Measurements from ENCODE around the gene GRID1.

The GRID1 gene

DNA sequence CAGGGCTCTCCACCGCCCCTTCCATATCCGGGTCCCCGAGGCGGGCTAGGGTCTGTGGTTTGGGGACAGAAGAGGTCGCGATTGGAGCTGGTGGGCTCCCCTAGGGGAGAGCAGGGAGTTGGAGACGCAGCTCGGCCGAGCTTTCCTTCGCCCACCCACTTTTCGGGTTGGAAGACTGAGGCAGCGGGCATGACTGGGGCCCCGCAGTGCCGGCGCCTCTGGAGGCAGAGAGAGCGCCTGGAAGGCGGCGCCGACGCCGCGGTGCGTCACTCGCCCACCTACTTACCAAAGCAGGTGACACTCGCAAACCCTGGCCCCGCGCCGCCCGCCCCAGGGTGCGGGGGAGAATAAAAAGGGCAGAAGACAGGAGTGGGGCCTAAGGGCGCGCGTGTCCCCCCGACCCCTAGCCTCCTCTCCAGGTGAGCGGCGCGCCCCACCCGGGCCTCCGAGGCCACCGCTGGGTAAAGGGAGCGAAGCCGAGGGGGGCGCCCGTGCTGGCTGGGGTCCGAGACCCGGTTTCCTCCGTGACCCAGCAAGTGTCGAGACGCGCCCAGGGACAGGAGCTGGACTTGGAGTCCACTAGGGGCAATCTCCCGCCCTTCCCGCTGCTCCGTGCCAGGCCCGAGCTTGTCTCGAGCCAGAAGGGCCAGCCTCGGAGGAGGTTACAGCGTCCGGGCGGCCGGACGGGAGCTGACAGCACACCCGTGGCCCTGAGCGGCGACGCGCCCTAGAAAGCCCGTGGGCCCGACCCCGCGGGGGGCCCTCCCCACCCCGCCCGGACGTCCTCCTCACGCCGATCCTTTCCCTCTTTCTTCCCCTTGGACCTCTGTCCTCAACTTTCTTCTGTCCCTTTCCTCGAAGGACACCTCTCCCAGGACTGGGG lies 34.4 kb upstream of the GRID1 start:
- TF ChIP-seq GATA3 (IDR thresholded peaks at IDR 0.05; ENCODE audit: low read depth, low read length) (no peak), GATA2 (IDR thresholded peaks at IDR 0.05; ENCODE audit: low read depth, low read length) (no peak)

DNA sequence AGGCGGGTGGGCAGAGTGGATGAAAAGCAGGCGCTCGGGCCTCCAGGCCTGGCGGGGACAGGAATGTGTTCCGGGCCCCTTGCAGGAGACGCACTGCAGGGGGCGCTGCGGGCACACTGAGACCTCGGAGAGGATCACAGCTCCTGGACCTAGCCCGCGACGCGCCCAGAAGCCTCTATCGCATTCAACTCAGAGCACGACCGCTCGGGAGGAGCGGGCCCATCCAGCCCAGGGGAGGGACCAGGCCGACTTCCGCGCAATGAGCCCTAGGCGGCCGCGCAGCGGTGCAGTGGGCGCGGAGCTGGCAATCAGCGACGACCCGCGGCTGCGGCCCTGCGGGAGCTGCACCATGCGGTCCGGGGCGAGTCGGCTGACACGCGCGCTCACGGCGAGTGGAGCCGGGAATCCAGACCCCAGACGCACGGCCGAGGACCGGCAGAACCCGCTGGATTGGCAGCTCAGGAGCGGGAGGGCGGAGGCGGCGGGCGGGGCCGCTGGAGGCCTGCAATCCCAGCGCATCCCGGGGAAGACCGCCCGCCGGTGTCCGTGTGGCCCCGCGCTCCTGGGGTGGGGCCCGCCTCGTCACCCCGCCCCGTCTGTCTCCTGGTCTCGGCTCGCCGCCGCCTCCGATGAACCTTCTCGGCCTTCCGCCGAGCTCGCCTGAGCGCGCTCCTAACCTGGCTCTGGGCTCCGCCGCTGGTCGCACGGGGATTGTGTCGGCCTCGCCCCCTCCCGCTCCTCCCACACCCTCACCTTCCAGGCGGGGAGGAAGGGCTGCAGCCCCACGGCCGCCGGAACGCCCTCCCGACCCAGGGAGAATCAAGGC lies 33.5 kb upstream of the GRID1 start:
- TF ChIP-seq GATA3 (IDR thresholded peaks at IDR 0.05; ENCODE audit: low read depth, low read length) (no peak), GATA2 (IDR thresholded peaks at IDR 0.05; ENCODE audit: low read depth, low read length) (no peak)

DNA sequence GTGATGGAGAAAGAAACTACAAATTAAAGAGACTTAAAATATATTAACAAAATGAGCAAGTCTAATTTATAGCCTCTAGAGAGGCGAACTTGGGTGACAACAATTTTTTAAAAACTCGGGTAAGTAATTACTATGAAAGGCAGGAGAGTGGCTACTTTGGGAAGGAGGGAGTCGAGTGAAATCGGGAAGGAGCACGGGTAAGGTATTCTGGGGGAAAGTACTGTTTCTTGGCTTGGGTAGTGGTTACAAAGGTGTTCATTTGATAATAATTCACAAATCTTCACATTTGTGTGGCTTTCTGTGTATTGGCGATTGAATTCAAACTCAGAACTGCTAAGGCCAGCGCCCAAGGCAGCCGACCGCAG lies 32.9 kb upstream of the GRID1 start:
- TF ChIP-seq GATA2 (IDR thresholded peaks at IDR 0.05; ENCODE audit: low read depth, low read length) (no peak), GATA3 (IDR thresholded peaks at IDR 0.05; ENCODE audit: low read depth, low read length) (no peak)

DNA sequence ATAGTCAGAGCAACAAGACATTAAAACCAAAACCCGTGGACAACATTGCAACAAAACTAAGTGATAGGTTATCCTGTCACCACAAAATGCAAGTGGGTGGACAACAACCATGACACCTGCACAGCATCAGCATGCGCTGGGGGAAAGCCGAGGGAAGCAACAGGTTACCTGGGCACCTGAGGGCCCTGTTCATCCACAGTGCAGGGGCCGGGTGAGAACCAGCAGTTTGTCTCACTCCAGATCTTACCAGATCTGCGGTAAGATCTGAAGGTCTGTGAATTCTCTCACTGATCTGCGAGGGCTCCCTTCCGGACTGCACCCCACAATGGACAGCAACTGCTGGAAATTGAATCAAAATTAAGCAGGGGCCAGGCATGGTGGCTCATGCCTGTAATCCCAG lies 30.5 kb upstream of the GRID1 start:
- no peak for TF ChIP-seq GATA3 (IDR thresholded peaks at IDR 0.05; ENCODE audit: low read depth, low read length)
- TF ChIP-seq GATA2 (IDR thresholded peaks at IDR 0.05; ENCODE audit: low read depth, low read length) = no peak

DNA sequence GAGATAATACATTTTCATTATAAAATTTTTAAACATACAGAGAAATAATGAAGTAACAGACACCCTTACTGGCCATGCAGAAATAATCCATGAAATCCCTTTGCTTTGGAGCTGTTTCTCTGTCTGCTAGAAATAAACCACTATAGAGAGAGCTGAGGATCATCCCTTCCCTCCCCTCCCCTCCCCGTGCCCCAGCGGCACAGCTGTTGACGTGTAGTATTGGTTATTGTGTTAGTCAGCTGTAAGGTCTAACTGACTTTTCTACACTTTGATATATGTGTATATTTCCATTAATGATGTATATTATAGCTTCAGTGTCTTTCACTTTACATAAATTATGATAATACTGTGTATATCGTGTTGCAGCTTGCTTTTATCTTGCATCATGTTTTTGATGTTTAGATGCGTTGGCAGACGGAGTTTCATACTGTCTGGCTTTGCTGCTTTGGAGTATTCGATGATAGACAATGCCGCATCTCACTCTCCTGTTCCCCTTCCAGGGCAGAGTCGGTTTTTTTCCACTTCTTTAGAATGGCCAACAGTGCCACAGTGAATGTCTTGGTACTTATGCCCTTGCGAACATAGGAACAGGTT lies 27.4 kb upstream of the GRID1 start:
- TF ChIP-seq GATA3 (IDR thresholded peaks at IDR 0.05; ENCODE audit: low read depth, low read length) (no peak), GATA2 (IDR thresholded peaks at IDR 0.05; ENCODE audit: low read depth, low read length) (no peak)

DNA sequence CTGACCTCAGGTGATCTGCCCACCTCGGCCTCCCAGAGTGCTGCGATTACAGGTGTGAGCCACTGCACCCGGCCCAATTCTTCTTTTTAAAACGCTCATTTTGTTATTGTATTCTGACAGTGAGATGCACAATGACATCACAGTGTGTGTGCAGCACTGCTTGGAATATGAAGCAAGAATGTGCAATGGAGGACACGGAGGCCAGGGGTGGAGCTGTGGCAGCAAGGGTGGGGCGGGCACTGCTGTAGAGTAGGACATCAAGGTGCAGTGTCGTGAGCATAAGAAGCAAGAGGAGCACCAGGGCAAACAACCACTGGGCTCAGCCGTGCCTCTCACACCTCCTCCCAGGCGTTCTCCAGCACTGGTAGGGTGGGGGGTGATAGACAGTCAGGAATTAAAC lies 26.8 kb upstream of the GRID1 start:
- TF ChIP-seq GATA2 (IDR thresholded peaks at IDR 0.05; ENCODE audit: low read depth, low read length) (no peak), GATA3 (IDR thresholded peaks at IDR 0.05; ENCODE audit: low read depth, low read length) (no peak)

DNA sequence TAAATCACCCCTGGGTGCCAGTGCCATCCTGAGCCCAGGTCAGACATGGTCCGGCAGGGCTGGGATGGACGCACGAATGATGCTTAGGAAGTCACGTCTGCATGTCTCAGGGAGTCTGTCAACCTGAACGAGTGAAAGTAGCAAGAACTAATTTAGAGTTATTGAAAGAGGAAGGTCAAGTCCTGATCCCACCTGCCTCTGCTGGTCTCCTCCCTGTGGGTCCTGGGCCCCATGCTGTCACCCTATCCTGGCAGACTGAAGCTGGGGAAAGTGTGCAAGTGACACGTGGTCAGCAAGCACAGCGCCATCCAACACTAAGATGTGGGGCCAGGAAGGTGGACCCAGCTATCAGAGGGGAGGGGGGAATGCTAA lies 26.1 kb upstream of the GRID1 start:
- TF ChIP-seq GATA2 (IDR thresholded peaks at IDR 0.05; ENCODE audit: low read depth, low read length) = no peak
- TF ChIP-seq GATA3 (IDR thresholded peaks at IDR 0.05; ENCODE audit: low read depth, low read length) = no peak

DNA sequence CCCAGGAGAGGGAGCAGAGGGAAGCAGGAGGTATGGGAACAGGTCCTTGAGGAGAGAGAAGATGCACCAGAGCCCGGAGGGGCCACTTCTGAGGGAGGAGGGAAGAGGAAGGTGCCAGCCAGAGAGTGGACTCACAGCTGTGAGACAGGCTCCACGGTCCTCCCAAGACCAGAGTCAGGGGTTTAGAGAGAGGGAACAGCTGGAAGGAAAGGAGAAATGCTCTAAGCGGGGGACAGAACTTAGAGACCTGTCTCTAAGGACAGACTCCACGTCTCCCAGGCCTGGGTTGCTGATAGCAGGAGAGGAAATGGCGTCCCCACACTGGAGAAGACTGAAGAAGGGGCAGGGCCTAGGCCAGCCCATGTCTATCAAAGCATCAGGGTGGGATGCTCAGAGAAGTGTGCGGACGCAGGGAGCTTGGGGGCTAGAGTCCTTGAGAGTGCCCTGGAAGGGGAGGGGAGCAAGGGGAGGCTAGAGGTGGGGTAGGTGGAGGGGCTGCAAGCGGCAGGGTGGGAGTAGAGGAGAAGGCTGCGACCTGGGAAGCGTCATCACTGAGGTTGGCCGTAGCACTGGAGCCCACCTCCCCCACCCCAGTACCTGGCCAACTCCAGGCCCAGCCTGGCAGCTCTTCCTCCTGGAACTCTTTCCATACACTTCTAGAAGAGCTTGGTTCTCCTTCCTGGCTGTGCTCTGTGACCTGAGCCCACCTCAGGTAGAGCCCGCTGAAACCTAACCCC lies 25.6 kb upstream of the GRID1 start:
- TF ChIP-seq GATA3 (IDR thresholded peaks at IDR 0.05; ENCODE audit: low read depth, low read length) (no peak), GATA2 (IDR thresholded peaks at IDR 0.05; ENCODE audit: low read depth, low read length) (no peak)

DNA sequence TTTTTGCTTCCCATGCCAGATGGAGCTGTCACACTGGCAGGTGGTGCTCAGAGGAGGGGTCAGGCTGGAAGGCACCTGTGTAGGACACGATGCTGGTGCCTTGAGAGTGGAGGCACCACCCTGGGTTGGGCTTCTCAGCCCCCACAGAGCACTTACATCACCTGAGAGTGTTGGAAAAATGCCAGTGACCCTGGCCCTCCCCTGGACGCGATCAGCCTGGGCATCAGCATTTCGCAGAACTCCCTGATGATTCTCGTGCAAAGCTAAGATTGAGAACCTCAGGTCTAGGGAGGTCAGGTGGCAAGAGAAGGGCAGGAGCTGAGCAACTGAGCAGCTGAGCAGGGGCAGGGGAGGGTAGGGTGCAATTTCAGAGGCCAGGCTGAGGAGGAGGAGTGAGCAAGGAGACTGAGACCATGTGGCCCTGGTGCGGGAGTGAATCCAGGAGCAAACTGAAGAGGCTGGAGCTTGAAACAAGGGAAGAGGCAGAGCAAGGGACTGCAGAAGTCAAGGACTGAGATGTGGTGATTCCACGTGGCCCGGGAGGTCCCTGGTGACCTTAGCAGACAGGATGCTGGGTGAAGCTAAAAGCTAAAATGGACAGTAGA lies 24.7 kb upstream of the GRID1 start:
- TF ChIP-seq GATA2 (IDR thresholded peaks at IDR 0.05; ENCODE audit: low read depth, low read length) (no peak), GATA3 (IDR thresholded peaks at IDR 0.05; ENCODE audit: low read depth, low read length) (no peak)

DNA sequence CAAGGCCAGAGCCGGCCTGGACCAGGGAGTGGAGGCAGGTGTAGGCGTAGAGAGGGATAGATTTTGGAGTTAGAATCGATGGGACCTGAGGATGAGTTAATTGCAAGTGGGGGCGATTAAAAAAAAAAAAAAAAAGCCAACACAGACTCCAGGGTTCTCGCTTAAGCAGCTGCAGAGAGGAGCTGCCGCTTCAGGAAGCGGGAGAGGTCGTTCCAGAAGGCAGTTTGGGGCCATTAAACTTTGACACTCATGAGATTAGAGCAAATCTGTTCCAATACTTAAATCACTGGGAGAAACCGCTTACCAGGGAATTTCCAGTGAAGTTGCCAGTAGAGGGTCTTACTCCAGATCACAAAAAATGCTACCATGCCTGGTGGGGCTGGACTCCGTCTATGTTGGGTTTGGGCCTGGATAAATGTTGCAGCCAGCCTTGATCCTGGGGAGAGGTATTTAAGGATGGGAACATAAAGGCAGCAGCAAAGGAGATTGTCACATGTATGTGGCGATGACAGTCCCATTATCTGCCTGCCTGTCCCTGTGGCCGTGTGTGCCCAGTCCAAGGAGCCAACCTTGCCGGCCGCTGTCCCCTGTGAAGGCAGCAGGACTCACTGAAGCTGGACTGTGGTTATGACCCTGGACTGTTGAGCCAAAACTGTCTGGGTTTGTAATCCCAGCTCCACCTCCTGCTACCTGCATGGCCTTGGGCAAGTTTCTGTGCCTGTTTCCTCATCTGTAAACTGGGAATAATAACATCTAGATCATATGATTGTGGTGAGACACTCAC lies 23.9 kb upstream of the GRID1 start:
- TF ChIP-seq GATA2 (IDR thresholded peaks at IDR 0.05; ENCODE audit: low read depth, low read length) = no peak
- TF ChIP-seq GATA3 (IDR thresholded peaks at IDR 0.05; ENCODE audit: low read depth, low read length) = no peak

DNA sequence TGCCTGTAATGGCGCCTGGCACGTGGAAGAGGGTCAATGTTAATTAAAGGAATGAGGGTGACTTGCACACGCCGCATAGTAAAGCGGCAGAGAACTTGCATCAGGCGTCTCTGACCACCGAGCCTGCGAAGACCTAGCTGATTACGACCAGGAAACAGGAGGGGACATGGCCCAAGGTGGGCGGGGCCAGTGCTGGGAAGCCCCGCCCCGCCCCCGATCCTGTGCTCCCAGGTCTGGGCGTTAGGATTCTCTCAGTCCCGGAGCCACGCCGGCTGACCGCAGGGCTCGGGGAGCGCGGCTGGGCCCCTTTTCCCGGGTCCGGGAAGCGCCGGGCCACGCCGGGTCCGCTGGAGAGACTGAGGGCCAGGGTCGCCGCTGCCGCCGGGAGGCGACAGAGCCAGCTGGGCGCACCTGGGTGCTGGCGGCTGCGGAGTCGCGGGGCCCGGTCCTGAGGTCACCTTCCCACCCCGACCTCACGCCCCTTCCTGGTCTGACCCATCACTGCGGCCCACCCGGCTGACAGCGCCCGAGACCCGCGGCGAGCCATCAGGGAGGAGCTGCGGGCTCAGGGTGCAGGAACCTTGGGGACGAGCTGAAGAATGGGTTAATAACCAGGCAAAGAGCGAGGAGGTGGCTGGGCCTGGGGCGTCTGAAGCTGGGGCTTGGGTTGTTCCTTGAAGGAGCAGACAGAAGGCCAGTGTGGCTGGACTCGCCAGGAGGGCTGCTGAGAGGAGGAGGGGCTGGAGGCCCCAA lies 23.0 kb upstream of the GRID1 start:
- TF ChIP-seq GATA3 (IDR thresholded peaks at IDR 0.05; ENCODE audit: low read depth, low read length) = no peak

DNA sequence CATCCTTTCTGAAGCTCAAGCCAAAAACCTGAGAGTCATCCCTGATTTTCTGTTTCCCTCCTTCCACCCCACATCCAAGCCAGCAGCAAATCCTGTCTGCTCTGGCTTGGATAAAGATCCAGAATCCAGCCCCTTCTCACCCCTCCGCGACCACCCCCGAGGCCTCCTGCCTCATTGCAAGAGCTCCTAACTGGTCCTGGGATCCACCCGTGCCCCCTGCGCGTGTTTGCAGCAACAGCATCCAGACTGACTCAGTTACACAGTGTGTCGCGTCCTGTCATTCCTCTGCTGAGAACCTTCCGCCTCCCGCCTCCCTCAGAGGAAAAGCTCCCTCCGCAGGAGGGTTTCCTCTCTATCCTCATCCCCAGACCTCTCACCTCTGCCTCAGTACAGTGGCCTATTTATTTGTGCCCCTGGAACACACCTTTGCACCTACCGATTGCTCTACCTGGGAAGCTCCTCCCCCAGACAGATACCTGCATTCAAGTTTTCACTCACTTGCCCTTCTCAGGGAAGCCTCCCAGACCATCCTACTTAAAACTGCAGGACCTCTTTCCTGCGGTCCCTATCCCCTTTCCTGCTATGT lies 21.6 kb upstream of the GRID1 start:
- no peak for TF ChIP-seq GATA3 (IDR thresholded peaks at IDR 0.05; ENCODE audit: low read depth, low read length)
- no peak for TF ChIP-seq GATA2 (IDR thresholded peaks at IDR 0.05; ENCODE audit: low read depth, low read length)

All from SH-SY5Y (cell line).